ENCODE results near the gene FARS2.

DNA sequence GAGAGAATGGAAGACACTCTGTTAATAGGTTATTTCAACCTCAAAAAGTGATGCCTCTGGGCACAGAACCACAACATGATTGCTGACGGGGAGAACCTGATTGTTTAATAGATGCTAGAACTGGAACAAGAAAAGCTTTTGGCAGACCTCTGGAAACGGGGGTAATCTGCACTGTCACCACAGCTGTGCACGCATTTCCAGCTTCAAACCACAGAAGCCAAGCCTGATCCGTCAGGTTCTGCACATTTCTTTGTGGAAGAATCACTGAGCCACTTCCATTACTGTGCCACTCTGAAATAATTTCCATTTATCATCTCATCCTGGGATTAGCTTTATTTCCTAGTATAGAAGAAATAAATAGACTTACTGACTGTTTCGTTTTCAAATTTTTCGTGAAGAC lies 309.3 kb downstream of the FARS2 start:
- TF ChIP-seq, protein P1, sequence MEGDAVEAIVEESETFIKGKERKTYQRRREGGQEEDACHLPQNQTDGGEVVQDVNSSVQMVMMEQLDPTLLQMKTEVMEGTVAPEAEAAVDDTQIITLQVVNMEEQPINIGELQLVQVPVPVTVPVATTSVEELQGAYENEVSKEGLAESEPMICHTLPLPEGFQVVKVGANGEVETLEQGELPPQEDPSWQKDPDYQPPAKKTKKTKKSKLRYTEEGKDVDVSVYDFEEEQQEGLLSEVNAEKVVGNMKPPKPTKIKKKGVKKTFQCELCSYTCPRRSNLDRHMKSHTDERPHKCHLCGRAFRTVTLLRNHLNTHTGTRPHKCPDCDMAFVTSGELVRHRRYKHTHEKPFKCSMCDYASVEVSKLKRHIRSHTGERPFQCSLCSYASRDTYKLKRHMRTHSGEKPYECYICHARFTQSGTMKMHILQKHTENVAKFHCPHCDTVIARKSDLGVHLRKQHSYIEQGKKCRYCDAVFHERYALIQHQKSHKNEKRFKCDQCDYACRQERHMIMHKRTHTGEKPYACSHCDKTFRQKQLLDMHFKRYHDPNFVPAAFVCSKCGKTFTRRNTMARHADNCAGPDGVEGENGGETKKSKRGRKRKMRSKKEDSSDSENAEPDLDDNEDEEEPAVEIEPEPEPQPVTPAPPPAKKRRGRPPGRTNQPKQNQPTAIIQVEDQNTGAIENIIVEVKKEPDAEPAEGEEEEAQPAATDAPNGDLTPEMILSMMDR (conservative IDR thresholded peaks at IDR 0.05 in 1 of 2, IDR thresholded peaks at IDR 0.05 in 1 of 2; ENCODE audit: low read depth in 1 of 2, low read length in 2 of 2) = no peak
- TF ChIP-seq EZH2 (IDR thresholded peaks at IDR 0.05; ENCODE audit: low read length, missing control alignments) = no peak

Measured in fibroblast of lung (primary cell).